T-cell (primary cell): ENCODE data around the gene CACNB4. TPM values are rescaled to one million over a fixed set of nuclear protein-coding genes. Genes with fewer than 3 reads are reported as not detected.
"Not testable (repeated sequence)": the region's sequence is repeated elsewhere in the genome, so short reads cannot be mapped to it uniquely, and the experiment has no call there.

Experiments
- ATAC-seq, 4 experiments: fragments of 200-7000 bp in 3 of 4; fragments of 150-1000 bp in 1 of 4; cut with Tn5 transposase; replicated peaks in 1 of 4; 1 replicate in 3 of 4; 2 replicates in 1 of 4; pipeline ENCODE4 v1.10.0; 2021; ENCODE audit warnings: moderate library complexity in 3 of 4, mild to moderate bottlenecking in 2 of 4, moderate number of reproducible peaks in 1 of 4
- CTCF ChIA-PET, 2 donors: fragments of 300-600 bp; sonication (Branson Sonifier 250); formaldehyde crosslinking; loops; one replicate each; lab custom pipeline; 2022; ENCODE audit warnings: antibody characterized with exemption in 2 of 2; lab: Charles Lee
- POLR2A ChIA-PET, 2 donors: fragments of 300-600 bp; sonication (Branson Sonifier 250); formaldehyde crosslinking; loops; one replicate each; lab custom pipeline; 2022; ENCODE audit warnings: antibody characterized with exemption in 2 of 2; lab: Charles Lee
- DNase-seq, 35 experiments: peaks; one replicate each; pipeline versions ENCODE4 v3.0.0 to v3.0.0-alpha.2; 2013 to 2023
- H3K27ac ChIP-seq: one replicate; pipeline ENCODE4 v1.5.1; 2013; ENCODE audit warnings: low read length
- H3K27me3 ChIP-seq, 2 experiments: replicated peaks in 1 of 2; 1 replicate in 1 of 2; 2 replicates in 1 of 2; pipeline versions ENCODE4 v1.6.1 to v1.7.0; 2013; ENCODE audit warnings: low read length in 1 of 2, mixed read lengths in 1 of 2; ENCODE audit not compliant: control insufficient read depth in 2 of 2, insufficient read depth in 2 of 2; ENCODE audit errors: extremely low read depth in 1 of 2
- H3K36me3 ChIP-seq, 2 donors: 1 replicate in 1 of 2; 2 replicates in 1 of 2; pipeline versions ENCODE4 v1.6.1 to v1.7.0; 2013; ENCODE audit warnings: low read length in 1 of 2; ENCODE audit not compliant: control insufficient read depth in 2 of 2, insufficient read depth in 1 of 2; ENCODE audit errors: extremely low read depth in 1 of 2
- H3K4me1 ChIP-seq, 2 experiments: 1 replicate in 1 of 2; 2 replicates in 1 of 2; pipeline versions ENCODE4 v1.6.1 to v1.7.0; 2013; ENCODE audit warnings: low read length in 2 of 2, mixed read lengths in 1 of 2; ENCODE audit not compliant: insufficient read depth in 2 of 2, control insufficient read depth in 1 of 2; ENCODE audit errors: extremely low read depth in 1 of 2
- H3K4me3 ChIP-seq, 2 donors: 1 replicate in 1 of 2; 2 replicates in 1 of 2; pipeline versions ENCODE4 v1.5.1 to v1.7.0; 2013; ENCODE audit warnings: mild to moderate bottlenecking in 2 of 2, low read length in 1 of 2, moderate library complexity in 1 of 2; ENCODE audit not compliant: control insufficient read depth in 1 of 2; ENCODE audit errors: extremely low read depth in 1 of 2
- H3K9me3 ChIP-seq: 2 replicates; pipeline ENCODE4 v1.7.0; 2013
- H3K27ac Mint-ChIP-seq, 2 donors: one replicate each; pipeline ENCODE4 v1.8.0; 2020 to 2021; ENCODE audit warnings: mild to moderate bottlenecking in 2 of 2, mixed read lengths in 2 of 2
- H3K27me3 Mint-ChIP-seq, 2 donors: one replicate each; pipeline ENCODE4 v1.8.0; 2021 to 2022; ENCODE audit warnings: mixed read lengths in 2 of 2
- H3K36me3 Mint-ChIP-seq: one replicate; pipeline ENCODE4 v1.8.0; 2021; ENCODE audit warnings: mixed read lengths
- H3K4me1 Mint-ChIP-seq, 3 donors: one replicate each; pipeline ENCODE4 v1.8.0; 2020 to 2022; ENCODE audit warnings: mixed read lengths in 3 of 3, mild to moderate bottlenecking in 1 of 3
- H3K4me3 Mint-ChIP-seq, 3 donors: one replicate each; pipeline ENCODE4 v1.8.0; 2020 to 2022; ENCODE audit warnings: mild to moderate bottlenecking in 3 of 3, mixed read lengths in 3 of 3, moderate library complexity in 3 of 3
- H3K9me3 Mint-ChIP-seq, 3 donors: one replicate each; pipeline ENCODE4 v1.8.0; 2020 to 2022; ENCODE audit warnings: mixed read lengths in 3 of 3
- WGBS: methylation state at CpG from one replicate; pipeline ENCODE4 v1.1.5; 2013; ENCODE audit warnings: missing lambda C conversion rate; ENCODE audit not compliant: insufficient coverage; 5-methylcytosine and 5-hydroxymethylcytosine counted together
- total RNA-seq, 35 experiments: library from RNA in 6 of 35; stranded (reverse) in 6 of 35; fragments of 120-200 nt in 1 of 35; gene quantifications; one replicate each; pipeline versions ENCODE4 v1.2.1 to v1.2.4 and lab custom pipeline; 2013 to 2026

The CACNB4 gene
- total RNA-seq, 5 donors from 2014 or later (not counting 1 experiment from before 2014, with no cell fraction given), result 0.16 to 1.2 (median 0.47) TPM

- Mint-ChIP-seq H3K9me3 (no peaks in the 10 kb centered on the region), H3K27me3 (peaks cover 15 to 19% of the 10 kb centered on the region in 2 donors), H3K4me1 (peaks cover 4 to 12% (median 6%) of the 10 kb centered on the region in 3 donors), H3K4me3 (no peak overlapping the region), H3K36me3 (no peaks in the 10 kb centered on the region), H3K27ac (no peak overlapping the region)
- no peak overlapping the region for H3K27ac ChIP-seq
- peaks cover 0 to 3% of the 10 kb centered on the region in 2 experiments for H3K4me1 ChIP-seq
- H3K36me3 ChIP-seq, result no peaks in the 10 kb centered on the region
- 100% methylated on average over 1 of the region's 2 CpGs for WGBS
- POLR2A ChIA-PET, result no interaction called here
- CTCF ChIA-PET, result interaction anchor here (0.6 to 4.2 kb wide), 8 partner anchors 10 to 560 kb away, joined by 3 to 24 read pairs (median 6); no protein-coding TSS in a partner anchor
- H3K4me3 ChIP-seq, result no peak overlapping the region
- no peak for DNase-seq
- H3K27me3 ChIP-seq, result peaks cover 0 to 4% of the 10 kb centered on the region in 2 experiments
- no peaks in the 10 kb centered on the region for H3K9me3 ChIP-seq
- ATAC-seq, result no peak
Measured at GRCh38 chr2:152024477-152024876, 74.4 kb downstream of the CACNB4 start.

GRCh38 chr2:152022090-152022489 is 76.8 kb downstream of the CACNB4 start:
- H3K27ac ChIP-seq, result no peak overlapping the region
- Mint-ChIP-seq H3K9me3 (no peaks in the 10 kb centered on the region), H3K4me1 (peaks cover 4 to 12% (median 6%) of the 10 kb centered on the region in 3 donors), H3K36me3 (no peaks in the 10 kb centered on the region), H3K27me3 (peaks cover 17 to 18% of the 10 kb centered on the region in 2 donors), H3K4me3 (no peak overlapping the region), H3K27ac (no peak overlapping the region)
- POLR2A ChIA-PET, result no interaction called here
- peaks cover 0 to 2% of the 10 kb centered on the region in 2 experiments for H3K27me3 ChIP-seq
- H3K36me3 ChIP-seq, result no peaks in the 10 kb centered on the region
- no peak overlapping the region for H3K4me3 ChIP-seq
- peaks cover 0 to 3% of the 10 kb centered on the region in 2 experiments for H3K4me1 ChIP-seq
- CTCF ChIA-PET, result interaction anchor here (0.6 to 1.2 kb wide), 3 partner anchors 11 to 239 kb away, joined by 4 to 5 read pairs (median 5); no protein-coding TSS in a partner anchor
- ATAC-seq (no peak), DNase-seq (no peak)
- no peaks in the 10 kb centered on the region for H3K9me3 ChIP-seq
- WGBS, result 83% methylated on average over 1 of the region's 3 CpGs

GRCh38 chr2:152021001-152021400 is 77.8 kb downstream of the CACNB4 start:
- H3K4me3 Mint-ChIP-seq, H3K27ac ChIP-seq, H3K4me1 ChIP-seq, H3K9me3 Mint-ChIP-seq, H3K36me3 ChIP-seq, DNase-seq, H3K36me3 Mint-ChIP-seq, ATAC-seq, H3K27ac Mint-ChIP-seq, POLR2A ChIA-PET, H3K27me3 ChIP-seq, H3K4me3 ChIP-seq, H3K9me3 ChIP-seq: not testable (repeated sequence)
- H3K4me1 Mint-ChIP-seq, result peaks cover 4 to 11% (median 6%) of the 10 kb centered on the region in 3 donors
- CTCF ChIA-PET, result interaction anchor here (1.0 to 1.2 kb wide), 2 partner anchors 10 to 12 kb away, joined by 4 to 5 read pairs; no protein-coding TSS in a partner anchor
- H3K27me3 Mint-ChIP-seq, result peaks cover 15 to 18% of the 10 kb centered on the region in 2 donors
- 85% methylated on average over 10 of the region's 11 CpGs for WGBS

- no peak for ATAC-seq
- DNase-seq, result no peak
- Mint-ChIP-seq H3K27me3 (peaks cover 13 to 18% of the 10 kb centered on the region in 2 donors), H3K36me3 (no peaks in the 10 kb centered on the region), H3K4me3 (no peak overlapping the region), H3K27ac (no peak overlapping the region), H3K4me1 (no peaks in the 10 kb centered on the region), H3K9me3 (no peaks in the 10 kb centered on the region)
- POLR2A ChIA-PET, result no interaction called here
- Histone ChIP-seq H3K36me3 (no peaks in the 10 kb centered on the region), H3K4me3 (no peak overlapping the region), H3K9me3 (no peaks in the 10 kb centered on the region), H3K4me1 (no peaks in the 10 kb centered on the region), H3K27me3 (no peaks in the 10 kb centered on the region), H3K27ac (no peak overlapping the region)
- CTCF ChIA-PET, result interaction anchor here (0.7 to 1.0 kb wide), 2 partner anchors 687 to 1695 kb away, joined by 3 to 4 read pairs; no protein-coding TSS in a partner anchor
Measured at GRCh38 chr2:152019732-152020131, 79.1 kb downstream of the CACNB4 start.

- WGBS, result 60% methylated on average over 2 of the region's 7 CpGs
- CTCF ChIA-PET, result interaction anchor here in 1 of 2 donors (1.0 to 1.4 kb wide), 2 partner anchors 10 to 14 kb away, joined by 5 to 6 read pairs; no protein-coding TSS in a partner anchor
- no peaks in the 10 kb centered on the region for H3K9me3 ChIP-seq
Measured at GRCh38 chr2:152016181-152017120, 82.4 kb downstream of the CACNB4 start.

GRCh38 chr2:152015552-152015951 is 83.3 kb downstream of the CACNB4 start:
- WGBS, result 93% methylated on average over 3 of the region's 5 CpGs
- Histone ChIP-seq H3K4me3 (no peak overlapping the region), H3K27ac (no peak overlapping the region), H3K4me1 (no peaks in the 10 kb centered on the region), H3K36me3 (no peaks in the 10 kb centered on the region), H3K27me3 (peaks cover 0 to 5% of the 10 kb centered on the region in 2 experiments), H3K9me3 (no peaks in the 10 kb centered on the region)
- Mint-ChIP-seq H3K27ac (no peak overlapping the region), H3K4me3 (no peak overlapping the region), H3K36me3 (no peaks in the 10 kb centered on the region), H3K9me3 (no peaks in the 10 kb centered on the region), H3K27me3 (peaks cover 20 to 26% of the 10 kb centered on the region in 2 donors), H3K4me1 (no peaks in the 10 kb centered on the region)
- DNase-seq, result no peak
- CTCF ChIA-PET, result interaction anchor here in 1 of 2 donors (1.0 kb wide), 1 partner anchor 14 kb away, joined by 5 read pairs; no protein-coding TSS in a partner anchor
- ATAC-seq, result no peak
- POLR2A ChIA-PET, result no interaction called here

More at GRCh38 chr2:152016181-152017120, 82.4 kb downstream of the CACNB4 start:
- Mint-ChIP-seq H3K4me3 (no peak overlapping the region), H3K27me3 (peaks cover 16 to 19% of the 10 kb centered on the region in 2 donors), H3K9me3 (no peaks in the 10 kb centered on the region), H3K4me1 (no peaks in the 10 kb centered on the region), H3K27ac (no peak overlapping the region), H3K36me3 (no peaks in the 10 kb centered on the region)
- ATAC-seq (no peak), DNase-seq (no peak)
- POLR2A ChIA-PET, result no interaction called here
- H3K4me1 ChIP-seq, result no peaks in the 10 kb centered on the region
- no peak overlapping the region for H3K4me3 ChIP-seq
- no peak overlapping the region for H3K27ac ChIP-seq
- H3K36me3 ChIP-seq, result no peaks in the 10 kb centered on the region
- H3K27me3 ChIP-seq, result peaks cover 0 to 4% of the 10 kb centered on the region in 2 experiments
